Cardiac septum (tissue), 1 donor: Measurements from ENCODE around the gene LYPD5. TPM values are rescaled to one million over a fixed set of nuclear protein-coding genes. Genes with fewer than 3 reads are reported as not detected.

ENCODE experiments used
- DNase-seq: peaks from one replicate; pipeline ENCODE4 v3.0.0-alpha.2; 2020; ENCODE audit warnings: low spot score
- intact Hi-C: fragments of 100-400 bp; cut with DNase I; formaldehyde crosslinking; loops from one replicate; pipeline ENCODE4 v1.14.0; 2022
- total RNA-seq: library from RNA; stranded (reverse); fragmentation: NEBNext Ultra II Directional; extraction: Animal tissue kit (Norgen Biotek cat#: 25700); gene quantifications from one replicate; pipeline ENCODE4 v1.2.1, GENCODE V29; 2021
- donor health status: DM: no; HTN: no; CAD: no.

Gene LYPD5
- total RNA-seq, 1 donor from 2014 or later = 1.3 TPM

GRCh38 chr19:43762814-43763213 is 39.4 kb downstream of the LYPD5 start:
- DNase-seq = no peak
- intact Hi-C loops = no loop called here

DNA sequence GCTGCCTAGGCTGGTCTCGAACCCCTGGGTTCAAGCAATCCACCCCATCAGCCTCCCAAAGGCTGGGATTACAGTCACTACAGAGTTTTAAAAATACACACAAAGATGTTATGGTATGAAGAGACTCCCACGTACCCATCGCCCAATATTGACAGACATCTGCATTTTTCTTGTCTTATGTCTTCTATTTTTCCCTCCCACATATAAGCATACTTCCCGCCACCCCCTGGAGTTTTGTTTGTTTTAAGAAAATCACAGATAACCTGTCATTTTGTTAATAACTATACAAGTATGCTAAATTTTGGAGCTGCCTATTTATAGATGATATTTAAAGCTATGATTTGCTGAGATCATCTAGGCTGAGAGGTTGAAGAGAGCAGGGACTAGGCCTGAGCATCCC is 41.3 kb downstream of the LYPD5 start:
- DNase-seq = no peak

GRCh38 chr19:43759515-43759914 is 42.7 kb downstream of the LYPD5 start:
- intact Hi-C loops = no loop called here
- DNase-seq = no peak

More for the DNA sequence above, 41.3 kb downstream of the LYPD5 start:
- intact Hi-C loops = no loop called here

DNA sequence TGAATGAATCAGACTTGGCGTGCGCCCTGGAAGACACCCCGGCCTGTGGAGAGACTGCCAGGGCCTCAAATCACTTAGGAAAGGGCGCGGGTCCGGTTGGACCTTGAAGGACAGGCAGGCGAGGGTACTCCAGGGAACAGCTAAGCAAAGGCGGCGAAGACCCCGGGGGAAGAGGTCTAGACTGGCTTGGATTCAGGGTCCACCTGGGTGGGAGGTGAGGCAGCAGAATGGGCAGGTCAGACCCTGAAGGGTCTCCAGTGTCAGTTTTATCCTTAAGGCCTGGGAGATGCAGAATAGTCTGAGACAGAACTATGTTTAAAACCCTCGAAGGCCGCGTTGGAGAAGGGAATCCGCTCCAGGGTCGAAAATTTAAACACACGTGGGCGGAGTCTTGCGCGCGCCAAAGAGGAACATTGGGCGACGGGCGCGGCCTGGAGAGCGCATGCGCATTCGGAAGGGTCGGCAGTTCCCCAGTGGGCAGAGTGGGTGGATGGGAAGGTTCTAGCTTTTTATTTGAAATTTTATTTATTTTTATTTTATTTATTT is 46.9 kb downstream of the LYPD5 start:
- DNase-seq = peak; percentile 92
- intact Hi-C loops = no loop called here

DNA sequence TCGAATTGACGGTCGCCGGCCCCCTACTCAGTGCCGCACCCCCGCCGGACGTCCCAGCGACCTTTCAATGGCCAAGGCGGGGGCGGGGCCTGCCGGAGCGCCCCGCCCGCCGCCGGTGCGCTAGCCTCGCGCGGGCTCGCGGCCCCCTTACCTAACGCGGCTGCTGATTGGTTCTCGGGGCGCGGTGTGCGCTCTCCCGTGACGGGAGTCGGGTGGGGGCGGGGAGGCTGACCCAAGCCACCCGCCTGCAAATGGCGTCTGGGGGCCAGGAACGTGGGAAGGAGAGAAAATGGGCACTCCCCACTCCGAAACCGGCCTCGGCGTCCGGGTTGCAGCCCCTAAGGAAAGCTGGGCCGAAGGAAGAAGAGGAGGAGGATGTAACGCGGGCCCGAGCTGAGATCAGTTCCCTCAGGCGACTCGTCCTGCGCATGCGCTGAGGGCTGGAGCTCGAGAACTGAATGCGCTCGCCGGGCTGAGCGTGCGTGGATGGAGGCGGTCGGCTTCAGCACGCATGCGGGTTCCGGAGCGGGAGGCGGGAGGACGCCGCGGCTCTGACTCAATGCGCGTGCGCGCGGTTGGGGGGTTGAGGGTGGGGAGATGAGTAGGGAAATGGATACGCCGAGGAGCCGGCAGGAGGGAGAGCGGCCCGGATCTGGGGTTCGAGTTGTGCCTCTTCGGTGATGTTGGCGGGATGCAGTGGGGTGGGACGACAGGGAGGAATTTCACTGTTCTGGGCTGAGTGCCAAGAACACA is 47.6 kb downstream of the LYPD5 start, which contains the start of gene SMG9:
TSS of gene SMG9 (minus strand) at position 460 of the 753 bp plus-strand sequence. CDS start 4,221 bp downstream, outside the sequence.
- intact Hi-C loops = no loop called here
- DNase-seq = peak; percentile 99

DNA sequence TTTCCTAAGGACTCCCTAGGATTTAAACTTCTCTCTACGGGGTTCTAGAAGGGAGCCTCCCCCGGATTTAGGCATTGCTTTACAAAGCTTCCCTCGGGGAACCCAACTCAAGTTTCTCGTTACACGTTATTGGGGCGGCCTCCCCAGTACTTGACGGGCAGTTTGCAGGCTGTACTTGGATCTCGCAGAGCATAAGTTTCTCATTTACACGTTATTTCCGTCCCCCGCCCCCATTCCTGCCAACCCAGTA is 48.1 kb downstream of the LYPD5 start:
- intact Hi-C loops = no loop called here
- no peak for DNase-seq

- DNase-seq = no peak
- intact Hi-C loops = no loop called here
These were observed 49.9 kb downstream of the LYPD5 start for GRCh38 chr19:43752287-43752875.

DNA sequence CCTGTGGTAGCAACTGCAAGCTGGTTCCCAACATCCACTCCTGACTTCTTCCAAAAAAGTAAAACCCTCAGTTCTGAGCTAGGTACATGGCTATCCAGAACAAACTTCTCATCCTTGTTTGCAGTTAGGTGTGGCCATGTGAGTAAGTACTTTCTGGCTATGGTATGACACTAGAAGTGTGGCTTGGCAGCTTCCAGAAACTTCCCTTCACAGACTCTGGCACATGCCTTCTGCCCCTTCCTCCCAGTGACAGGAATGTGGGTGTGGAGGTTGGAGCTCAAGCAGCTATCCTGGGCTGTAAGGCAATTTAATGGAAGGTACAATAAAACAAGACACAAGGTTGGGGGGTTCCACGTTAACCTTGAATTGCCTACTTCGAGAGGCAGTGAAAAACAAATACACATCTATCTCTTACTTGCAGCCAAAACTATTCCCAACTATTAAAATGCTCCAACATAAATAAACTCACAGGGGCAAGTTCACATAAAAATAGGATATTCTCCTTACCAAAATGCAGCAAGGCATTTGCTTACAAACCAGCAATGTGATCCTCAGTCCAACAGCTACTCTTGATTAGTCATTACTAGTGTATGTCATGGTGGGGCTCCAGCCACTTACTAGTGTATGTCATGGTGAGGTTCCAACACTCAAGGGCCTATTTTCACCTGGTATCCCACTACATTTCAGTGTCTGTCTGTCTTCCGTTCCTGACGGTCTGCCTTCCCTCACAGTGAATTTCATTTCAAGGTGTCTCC is 50.6 kb downstream of the LYPD5 start:
- intact Hi-C loops = no loop called here
- DNase-seq = no peak

- intact Hi-C loops = loop anchor here (10.0 kb wide), 1 partner anchor 75 kb away; the partner anchor contains the start of gene PLAUR
- DNase-seq = no peak
These were observed 52.3 kb downstream of the LYPD5 start for GRCh38 chr19:43749898-43750297.

DNA sequence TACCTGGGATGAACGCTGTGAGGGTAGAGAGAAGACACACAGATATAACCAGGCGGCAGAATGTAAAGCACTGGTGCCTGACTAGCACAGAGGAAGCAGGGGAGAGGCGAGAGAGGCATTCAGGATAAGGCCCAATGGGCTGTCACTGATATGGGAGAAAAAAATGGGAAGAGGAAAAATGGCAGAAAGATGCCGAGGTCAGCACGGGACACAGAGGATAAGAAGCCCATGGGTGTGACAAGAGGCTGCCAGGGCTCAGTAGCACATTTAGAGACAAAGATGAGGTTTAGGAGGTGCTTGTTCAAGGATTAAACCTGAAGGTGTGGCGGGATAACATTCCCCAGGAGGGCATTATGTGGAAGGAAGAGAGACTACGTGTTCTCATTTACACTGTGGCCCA is 53.1 kb downstream of the LYPD5 start:
- no peak for DNase-seq
- intact Hi-C loops = loop anchor here (10.0 kb wide), 1 partner anchor 74 kb away; the partner anchor contains the start of gene PLAUR

- intact Hi-C loops = loop anchor here (10.0 kb wide), 1 partner anchor 74 kb away; the partner anchor contains the start of gene PLAUR
These were observed 53.6 kb downstream of the LYPD5 start for GRCh38 chr19:43748685-43749084.

DNA sequence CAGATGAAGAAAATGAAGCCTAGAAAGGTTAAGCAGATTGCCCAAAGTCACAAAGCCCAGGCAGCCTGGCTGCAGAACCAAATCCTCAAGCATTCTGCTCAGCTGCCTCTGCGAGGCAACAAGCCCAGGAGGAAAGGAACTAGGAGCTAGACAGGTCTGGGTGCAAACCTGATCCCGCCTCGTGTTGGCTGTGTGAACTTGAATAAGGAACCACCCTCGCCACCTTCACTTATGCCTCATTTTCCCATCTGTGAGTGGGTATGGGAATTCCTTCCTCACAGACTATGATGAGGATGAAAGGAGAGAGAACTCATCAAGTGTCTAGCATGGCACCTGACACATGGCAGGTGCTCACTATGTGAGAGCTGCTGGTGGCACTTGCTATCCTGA is 54.0 kb downstream of the LYPD5 start:
- intact Hi-C loops = loop anchor here (10.0 kb wide), 1 partner anchor 73 kb away; the partner anchor contains the start of gene PLAUR
- no peak for DNase-seq

More at GRCh38 chr19:43748685-43749084, 53.6 kb downstream of the LYPD5 start:
- DNase-seq = no peak

GRCh38 chr19:43747557-43748204 is 54.6 kb downstream of the LYPD5 start:
- intact Hi-C loops = loop anchor here (10.0 kb wide), 1 partner anchor 73 kb away; the partner anchor contains the start of gene PLAUR
- DNase-seq = no peak

Other genes with a start within 250 kb of the LYPD5 start
- 17.9 TPM for gene XRCC1, start 226.9 kb downstream of the LYPD5 start, total RNA-seq
- 1.7 TPM for gene PINLYP, start 226.6 kb downstream of the LYPD5 start, total RNA-seq
- 30.2 TPM for gene IRGQ, start 206.3 kb downstream of the LYPD5 start, total RNA-seq
- 11.5 TPM for gene ZNF576, start 205.9 kb downstream of the LYPD5 start, total RNA-seq
- gene SRRM5, start 190.4 kb downstream of the LYPD5 start, total RNA-seq = 0.38 TPM
- gene ZNF428, start 182.8 kb downstream of the LYPD5 start, total RNA-seq = 35.6 TPM
- 5.7 TPM for gene CADM4, start 162.6 kb downstream of the LYPD5 start, total RNA-seq
- 6.2 TPM for gene PLAUR, start 132.3 kb downstream of the LYPD5 start, total RNA-seq
- not detected for gene IRGC, start 86.4 kb downstream of the LYPD5 start, total RNA-seq
- gene SMG9, start 47.5 kb downstream of the LYPD5 start, total RNA-seq = 17.2 TPM
- 0.43 TPM for gene KCNN4, start 21.5 kb downstream of the LYPD5 start, total RNA-seq
- 15.2 TPM for gene ZNF283, start 24.9 kb upstream of the LYPD5 start, total RNA-seq
- 8.4 TPM for gene ZNF404, start 81.5 kb upstream of the LYPD5 start, total RNA-seq
- gene ZNF45, start 132.8 kb upstream of the LYPD5 start, total RNA-seq = 7.0 TPM
- 4.7 TPM for gene ZNF221, start 148.8 kb upstream of the LYPD5 start, total RNA-seq
- gene ZNF155, start 181.7 kb upstream of the LYPD5 start, total RNA-seq = 6.4 TPM
- 2.3 TPM for gene ZNF230, start 200.5 kb upstream of the LYPD5 start, total RNA-seq
- 3.6 TPM for gene ZNF222, start 222.9 kb upstream of the LYPD5 start, total RNA-seq
- gene ZNF223, start 249.6 kb upstream of the LYPD5 start, total RNA-seq = 2.2 TPM